HG02642 (cell line): ENCODE measurements around the gene LRRC26.
A peak's percentile ranks its signal among the peaks of the same experiment; 100 is the strongest.
"Not testable (repeated sequence)": the region's sequence is repeated elsewhere in the genome, so short reads cannot be mapped to it uniquely, and the experiment has no call there.

Source experiments
- ATAC-seq: cut with Tn5 transposase; IDR thresholded peaks from one replicate; pipeline ENCODE4 v1.9.1; 2021; ENCODE audit warnings: mild to moderate bottlenecking; ENCODE audit not compliant: unreplicated experiment, poor library complexity

LRRC26 gene

GRCh38 chr9:137139468-137140150 is 30.2 kb downstream of the LRRC26 start:
- ATAC-seq = no peak

- no peak for ATAC-seq
These were observed 31.0 kb downstream of the LRRC26 start, which contains the start of gene GRIN1 for GRCh38 chr9:137138722-137139467. GRIN1 (plus strand) TSS chr9:137139154; CDS start chr9:137139487, 333 bp downstream.

- ATAC-seq = no peak
These were observed 31.7 kb downstream of the LRRC26 start for GRCh38 chr9:137138058-137138721.

- ATAC-seq = no peak
These were observed 32.8 kb downstream of the LRRC26 start for GRCh38 chr9:137136881-137137607.

- no peak for ATAC-seq
These were observed 33.5 kb downstream of the LRRC26 start for GRCh38 chr9:137136261-137136880.

GRCh38 chr9:137135154-137135553 is 34.7 kb downstream of the LRRC26 start:
- ATAC-seq = not testable (repeated sequence)

- no peak for ATAC-seq
These were observed 35.7 kb downstream of the LRRC26 start for GRCh38 chr9:137134191-137134590.

GRCh38 chr9:137130176-137130755 is 39.6 kb downstream of the LRRC26 start:
- ATAC-seq = no peak

GRCh38 chr9:137129456-137130175 is 40.2 kb downstream of the LRRC26 start:
- peak; percentile 86 for ATAC-seq

GRCh38 chr9:137128862-137129455 is 40.9 kb downstream of the LRRC26 start:
- ATAC-seq = peak; percentile 15

GRCh38 chr9:137128158-137128861 is 41.5 kb downstream of the LRRC26 start:
- ATAC-seq = no peak

- no peak for ATAC-seq
These were observed 42.3 kb downstream of the LRRC26 start for GRCh38 chr9:137127301-137128157.

- no peak for ATAC-seq
These were observed 43.1 kb downstream of the LRRC26 start for GRCh38 chr9:137126786-137127185.

- not testable (repeated sequence) for ATAC-seq
These were observed 45.8 kb downstream of the LRRC26 start for GRCh38 chr9:137123952-137124462.

GRCh38 chr9:137123468-137123837 is 46.4 kb downstream of the LRRC26 start:
- ATAC-seq = no peak

- not testable (repeated sequence) for ATAC-seq
These were observed 46.9 kb downstream of the LRRC26 start for GRCh38 chr9:137122796-137123467.
